SH-SY5Y (cell line): ENCODE measurements around the gene CCR2.

ENCODE experiments used
- GATA2 ChIP-seq: IDR thresholded peaks from 2 replicates; pipeline ENCODE4 v1.6.1; 2011; ENCODE audit warnings: mild to moderate bottlenecking, low read depth, low read length
- GATA3 ChIP-seq: IDR thresholded peaks from 2 replicates; pipeline ENCODE4 v1.6.1; 2011; ENCODE audit warnings: low read depth, mild to moderate bottlenecking, low read length, moderate library complexity

The CCR2 gene

DNA sequence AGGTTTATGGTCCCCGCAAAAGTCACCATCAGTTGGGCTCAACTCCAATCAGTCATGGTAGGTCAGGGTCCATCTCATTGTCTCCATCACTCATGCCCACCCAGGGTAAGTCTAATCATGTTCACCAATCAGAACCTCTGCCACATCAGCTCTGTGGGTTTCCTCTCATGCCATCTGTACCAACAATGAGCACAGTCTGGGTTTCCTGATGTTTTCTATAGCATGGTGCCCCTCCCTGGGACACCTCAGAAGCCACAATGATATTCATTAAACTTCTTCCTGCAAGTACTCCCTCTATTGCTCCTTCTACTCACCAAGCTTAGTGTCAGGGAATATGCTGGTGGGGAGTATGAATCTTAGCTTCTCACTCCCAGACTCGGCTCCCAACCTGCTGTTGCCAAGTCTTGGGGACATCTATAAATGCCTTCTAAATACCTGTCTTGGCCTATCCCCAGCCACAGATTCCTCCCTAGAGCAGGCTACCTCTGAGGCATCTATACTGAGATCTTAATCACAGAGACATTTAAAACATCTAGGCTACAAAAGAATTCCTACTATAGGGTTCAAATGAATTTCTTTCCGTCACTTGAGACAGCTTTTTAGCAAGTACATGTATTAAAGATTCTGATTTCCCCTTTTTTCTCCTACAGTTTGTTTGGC, 5.0 kb upstream of the CCR2 start:
- TF ChIP-seq GATA2 (no peak), GATA3 (no peak)

DNA sequence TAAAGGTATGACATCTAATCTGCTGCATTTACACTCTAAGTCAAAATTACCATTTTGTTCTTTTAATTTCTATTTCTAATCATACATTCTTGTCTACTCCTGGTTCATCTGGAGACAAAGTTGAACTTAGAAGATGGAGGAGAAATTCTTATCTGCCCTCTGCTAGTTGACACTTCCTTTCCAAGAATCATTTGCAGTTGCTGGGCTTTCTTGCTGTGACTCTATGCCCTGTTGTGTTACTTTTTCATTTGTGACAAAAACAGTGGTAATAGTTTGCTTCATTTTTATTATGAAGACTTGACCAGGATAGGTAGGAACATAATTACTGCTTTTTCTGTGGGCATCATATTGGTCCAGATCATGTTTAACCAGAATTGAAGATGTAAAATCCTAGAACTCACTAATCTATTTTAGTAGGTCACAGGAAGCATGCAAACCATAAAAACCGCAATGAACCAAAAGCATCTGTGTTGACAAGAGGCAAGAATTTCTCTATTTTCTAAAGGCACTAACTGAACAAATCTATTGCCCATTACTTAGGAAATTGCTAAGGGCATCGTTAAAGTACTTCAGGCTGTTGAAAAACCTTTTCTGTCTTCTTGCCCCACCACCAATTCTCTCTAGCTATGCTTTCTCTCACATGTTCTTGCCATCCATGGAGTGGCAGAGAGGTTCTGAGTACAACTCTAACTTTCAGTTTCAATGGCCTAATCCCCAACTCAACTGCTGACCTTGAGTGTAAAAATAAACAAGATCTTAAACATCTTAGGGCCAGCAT, 4.2 kb upstream of the CCR2 start:
- TF ChIP-seq GATA3 (no peak), GATA2 (no peak)

DNA sequence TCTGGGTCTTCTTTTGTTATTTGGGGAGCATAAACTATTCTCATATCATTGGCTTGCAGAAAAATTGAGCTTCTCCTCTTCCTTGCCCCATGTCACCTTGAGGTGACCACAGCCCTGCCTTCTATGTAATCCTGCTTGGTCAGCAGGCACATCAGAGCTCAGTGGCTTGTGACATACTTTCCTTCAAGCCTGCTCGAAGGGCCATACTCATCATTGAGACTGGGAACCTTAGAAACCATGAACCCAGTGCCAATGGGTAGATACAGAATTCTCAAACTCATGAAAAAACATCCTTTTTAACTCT, 3.7 kb upstream of the CCR2 start:
- no peak for TF ChIP-seq GATA2
- no peak for TF ChIP-seq GATA3

DNA sequence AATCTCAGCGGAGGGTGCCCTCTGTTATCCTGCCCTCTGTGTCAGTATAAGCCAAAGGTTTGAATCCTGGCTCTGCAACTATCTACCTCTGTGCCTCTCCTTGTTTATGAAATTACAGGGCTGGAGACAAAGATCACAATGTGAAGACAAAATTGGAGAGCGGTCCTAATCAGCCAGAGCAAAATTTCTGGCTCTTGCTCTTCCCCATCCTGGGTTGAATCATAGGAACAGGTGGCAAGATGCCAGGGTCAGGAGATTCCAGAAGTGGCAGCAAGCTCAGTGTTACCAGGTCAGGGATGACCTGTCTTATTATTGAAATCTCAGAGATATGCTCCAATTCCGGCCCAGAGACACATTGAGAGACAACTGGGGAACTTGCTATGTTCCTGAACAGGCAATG, 2.3 kb upstream of the CCR2 start:
- TF ChIP-seq GATA3: no peak
- TF ChIP-seq GATA2: no peak

DNA sequence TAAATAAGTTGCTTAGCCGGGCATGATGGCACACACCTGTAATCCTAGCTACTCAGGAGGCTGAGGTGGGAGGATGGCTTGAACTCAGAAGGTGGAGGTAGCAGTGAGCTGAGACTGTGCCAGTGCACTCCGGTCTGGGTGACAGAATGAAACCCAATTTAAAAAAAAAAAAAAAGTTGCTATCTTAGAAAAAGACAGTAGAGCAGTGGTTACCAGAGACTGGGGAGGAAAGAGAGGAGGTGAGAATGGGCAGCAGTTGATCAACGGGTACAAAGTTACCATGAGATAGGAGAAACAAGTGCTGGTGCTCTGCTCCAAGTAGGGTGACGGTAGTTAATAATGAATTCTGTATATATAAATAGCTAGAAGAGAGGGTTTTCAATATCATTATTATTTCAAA, 821 bp upstream of the CCR2 start:
- TF ChIP-seq GATA3 (no peak), GATA2 (no peak)

DNA sequence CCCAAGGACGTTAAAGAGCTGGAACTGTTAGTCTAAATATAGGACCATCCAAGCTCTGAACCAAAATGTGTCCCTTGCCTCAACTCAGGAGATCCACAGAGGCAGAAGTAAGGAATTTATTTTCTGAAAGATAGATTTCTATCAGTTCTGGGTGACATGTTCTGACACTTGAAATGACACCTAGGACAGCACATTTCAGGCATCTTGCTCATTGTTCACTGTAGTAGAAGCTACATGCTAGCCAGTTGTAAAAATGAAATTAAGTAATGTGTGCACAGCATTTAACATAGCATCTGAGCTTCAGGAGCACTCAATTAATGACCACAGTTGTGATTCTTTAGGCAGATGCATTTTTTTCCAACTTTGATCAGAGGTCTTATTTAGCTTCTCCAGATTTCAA, 567 bp downstream of the CCR2 start:
- TF ChIP-seq GATA2 (no peak), GATA3 (no peak)

DNA sequence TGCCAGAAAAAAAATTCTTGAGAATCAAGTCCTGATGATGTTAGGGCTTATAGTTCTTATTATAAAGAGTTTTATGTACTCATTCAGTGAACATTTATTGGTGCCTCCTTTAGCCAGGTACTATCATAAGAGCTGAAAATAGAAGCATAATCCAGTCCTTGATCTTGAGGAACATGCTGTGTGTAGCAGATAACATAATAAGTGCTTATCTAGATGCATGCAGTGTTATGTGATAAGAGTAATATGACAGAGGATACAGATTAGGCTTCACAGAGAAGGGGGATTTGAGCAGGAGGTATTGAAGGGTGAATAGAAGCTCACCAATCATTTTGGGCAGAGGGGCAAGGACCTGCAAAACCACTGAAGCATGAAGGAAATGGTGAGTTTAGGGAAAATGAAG, 1.1 kb downstream of the CCR2 start:
- TF ChIP-seq GATA2 (no peak), GATA3 (no peak)

DNA sequence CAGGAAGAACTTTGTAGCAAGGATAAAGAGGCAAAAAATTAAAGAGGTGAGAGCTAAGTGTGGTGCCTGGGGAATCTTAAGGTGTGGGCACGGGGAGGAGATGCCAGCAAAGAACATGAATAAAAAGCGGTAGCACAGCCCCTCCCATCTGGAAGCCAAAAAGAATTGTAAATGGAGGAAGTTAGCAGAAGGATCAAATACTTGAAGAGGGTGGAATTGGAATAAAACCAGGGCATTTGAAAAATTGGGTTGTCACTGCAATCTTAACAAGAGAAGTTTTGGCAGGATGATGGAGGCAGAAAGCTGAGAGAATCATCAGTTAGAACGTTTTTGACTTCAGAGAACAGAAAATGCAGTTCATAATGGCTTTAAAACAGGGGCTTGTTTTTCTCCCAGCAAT, 2.4 kb downstream of the CCR2 start:
- TF ChIP-seq GATA3: no peak
- no peak for TF ChIP-seq GATA2

DNA sequence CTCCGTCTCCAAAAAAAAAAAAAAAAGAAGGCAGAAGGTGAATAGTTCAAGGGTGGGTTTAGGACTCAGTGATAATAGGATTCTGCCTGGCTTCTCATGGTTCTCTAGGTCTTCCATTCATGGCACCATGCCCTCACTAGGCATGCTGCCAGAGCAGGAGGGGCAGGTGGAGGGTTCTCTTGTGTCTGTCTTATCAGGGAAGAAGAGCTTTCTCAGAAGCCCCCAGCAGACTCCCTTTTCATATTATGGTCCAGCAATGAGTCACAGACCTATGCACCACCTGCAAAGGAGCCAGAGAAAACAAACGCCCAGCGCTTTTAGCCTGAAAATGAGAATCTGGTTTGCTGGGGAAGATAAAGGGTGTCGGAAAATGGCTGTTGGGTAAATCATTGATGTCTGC, 3.0 kb downstream of the CCR2 start:
- TF ChIP-seq GATA3 (no peak), GATA2 (no peak)

DNA sequence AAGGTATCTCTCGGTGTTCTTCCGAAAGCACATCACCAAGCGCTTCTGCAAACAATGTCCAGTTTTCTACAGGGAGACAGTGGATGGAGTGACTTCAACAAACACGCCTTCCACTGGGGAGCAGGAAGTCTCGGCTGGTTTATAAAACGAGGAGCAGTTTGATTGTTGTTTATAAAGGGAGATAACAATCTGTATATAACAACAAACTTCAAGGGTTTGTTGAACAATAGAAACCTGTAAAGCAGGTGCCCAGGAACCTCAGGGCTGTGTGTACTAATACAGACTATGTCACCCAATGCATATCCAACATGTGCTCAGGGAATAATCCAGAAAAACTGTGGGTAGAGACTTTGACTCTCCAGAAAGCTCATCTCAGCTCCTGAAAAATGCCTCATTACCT, 4.6 kb downstream of the CCR2 start:
- TF ChIP-seq GATA2 (no peak), GATA3 (no peak)

DNA sequence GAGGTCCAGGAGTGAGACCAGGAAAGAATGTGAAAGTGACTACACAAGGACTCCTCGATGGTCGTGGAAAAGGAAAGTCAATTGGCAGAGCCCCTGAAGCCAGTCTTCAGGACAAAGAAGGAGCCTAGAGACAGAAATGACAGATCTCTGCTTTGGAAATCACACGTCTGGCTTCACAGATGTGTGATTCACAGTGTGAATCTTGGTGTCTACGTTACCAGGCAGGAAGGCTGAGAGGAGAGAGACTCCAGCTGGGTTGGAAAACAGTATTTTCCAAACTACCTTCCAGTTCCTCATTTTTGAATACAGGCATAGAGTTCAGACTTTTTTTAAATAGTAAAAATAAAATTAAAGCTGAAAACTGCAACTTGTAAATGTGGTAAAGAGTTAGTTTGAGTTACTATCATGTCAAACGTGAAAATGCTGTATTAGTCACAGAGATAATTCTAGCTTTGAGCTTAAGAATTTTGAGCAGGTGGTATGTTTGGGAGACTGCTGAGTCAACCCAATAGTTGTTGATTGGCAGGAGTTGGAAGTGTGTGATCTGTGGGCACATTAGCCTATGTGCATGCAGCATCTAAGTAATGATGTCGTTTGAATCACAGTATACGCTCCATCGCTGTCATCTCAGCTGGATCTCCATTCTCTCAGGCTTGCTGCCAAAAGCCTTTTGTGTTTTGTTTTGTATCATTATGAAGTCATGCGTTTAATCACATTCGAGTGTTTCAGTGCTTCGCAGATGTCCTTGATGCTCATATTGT, 6.0 kb downstream of the CCR2 start:
- TF ChIP-seq GATA2 (no peak), GATA3 (no peak)

DNA sequence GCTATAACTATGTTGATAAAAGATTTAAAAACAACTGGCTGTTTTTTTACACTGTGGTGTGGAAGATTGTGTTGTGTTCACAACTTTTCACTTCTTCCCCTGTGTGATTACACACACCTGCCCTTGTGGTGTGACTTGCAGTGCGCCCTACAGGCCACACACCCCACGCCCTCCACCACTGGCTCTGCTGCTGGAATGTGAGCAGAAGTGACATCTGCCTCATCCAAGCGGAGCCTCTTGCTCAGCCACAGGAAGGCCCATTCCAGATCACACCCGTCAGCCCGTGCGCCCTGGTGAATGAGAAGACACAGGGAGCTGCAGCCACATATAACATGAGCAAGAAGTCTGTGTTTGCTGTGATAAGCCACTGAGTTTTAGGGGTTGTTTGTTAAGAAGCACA, 7.0 kb downstream of the CCR2 start:
- no peak for TF ChIP-seq GATA3
- TF ChIP-seq GATA2: no peak

DNA sequence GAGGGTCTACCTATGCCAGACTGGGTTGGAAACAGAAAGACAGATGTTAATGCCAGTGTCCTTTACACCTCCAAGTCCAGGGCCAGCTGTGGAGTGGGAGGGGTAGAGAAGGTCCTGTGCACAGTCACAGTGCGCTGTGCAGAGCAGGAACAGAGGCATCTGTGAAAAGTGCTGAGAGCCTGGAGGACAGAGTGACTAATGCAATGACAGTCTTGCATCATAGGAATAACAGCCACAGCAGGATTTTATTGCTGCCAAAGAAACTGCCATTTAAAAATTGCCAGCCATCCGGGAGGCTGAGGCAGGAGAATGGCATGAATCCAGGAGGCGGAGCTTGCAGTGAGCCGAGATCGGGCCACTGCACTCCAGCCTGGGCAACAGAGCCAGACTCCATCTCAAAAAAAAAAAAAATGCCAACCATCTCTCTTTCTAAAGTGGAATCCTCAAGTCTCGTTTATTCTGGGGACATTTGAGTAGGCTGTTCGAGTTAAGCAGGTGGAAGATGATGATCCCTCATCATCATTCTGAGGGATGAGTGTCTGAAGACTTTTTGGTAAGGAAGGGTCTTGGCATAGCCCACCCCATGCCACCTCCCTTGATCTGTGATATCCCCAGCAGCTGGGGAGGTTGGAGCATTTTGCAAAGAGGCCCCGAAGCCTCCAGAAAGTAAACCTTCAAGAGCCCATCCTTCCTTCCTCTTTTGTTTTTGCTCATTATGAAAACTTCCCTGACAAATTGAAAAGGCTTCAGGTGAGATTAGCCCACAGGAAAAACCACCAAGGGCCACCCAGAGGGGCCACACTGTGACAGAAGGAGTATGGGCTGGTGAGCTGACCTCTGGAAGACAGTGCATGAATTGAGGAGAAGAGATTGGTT, 7.7 kb downstream of the CCR2 start:
- TF ChIP-seq GATA2 (no peak), GATA3 (no peak)

DNA sequence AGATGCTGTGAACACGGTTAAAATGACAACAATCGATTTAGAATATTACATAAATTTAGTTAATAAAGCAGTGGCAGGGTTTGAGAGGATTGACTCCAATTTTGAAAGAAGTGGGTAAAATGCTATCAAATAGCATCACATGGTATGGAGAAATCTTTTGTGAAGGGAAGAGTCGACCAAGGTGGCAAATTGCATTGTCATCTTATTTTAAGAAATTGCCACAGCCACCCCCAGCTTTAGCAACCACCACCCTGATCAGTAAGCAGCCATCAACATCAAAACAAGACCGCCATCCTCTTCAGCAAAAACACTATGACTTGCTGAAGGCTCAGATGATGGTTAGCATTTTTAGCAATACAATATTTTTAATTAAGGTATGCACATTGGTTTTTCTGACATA, 11.1 kb downstream of the CCR2 start:
- TF ChIP-seq GATA2: no peak
- TF ChIP-seq GATA3: no peak
